Activated B cell treated with CpG ODN at 0.5 μM for 24 hours (primary cell): ENCODE measurements around the gene ORC1. TPM values are rescaled to one million over a fixed set of nuclear protein-coding genes. Genes with fewer than 3 reads are reported as not detected.

Source experiments
- ATAC-seq: fragments of 200-7000 bp; cut with Tn5 transposase; one replicate; pipeline ENCODE4 v1.10.0; 2021; ENCODE audit warnings: low read depth, mild to moderate bottlenecking, moderate library complexity
- CTCF ChIA-PET: fragments of 350-600 bp; sonication (Branson Sonifier 250); formaldehyde crosslinking; loops from one replicate; lab custom pipeline; 2021; ENCODE audit warnings: antibody characterized with exemption; lab: Charles Lee
- POLR2A ChIA-PET: fragments of 350-600 bp; sonication (Branson Sonifier 250); formaldehyde crosslinking; loops from one replicate; lab custom pipeline; 2021; ENCODE audit warnings: antibody characterized with exemption; lab: Charles Lee
- DNase-seq: peaks from one replicate; pipeline ENCODE4 v3.0.0; 2022
- H3K27ac Mint-ChIP-seq: one replicate; pipeline ENCODE4 v1.8.0; 2020; ENCODE audit warnings: mixed read lengths
- H3K27me3 Mint-ChIP-seq: one replicate; pipeline ENCODE4 v1.8.0; 2021; ENCODE audit warnings: mixed read lengths
- H3K36me3 Mint-ChIP-seq: one replicate; pipeline ENCODE4 v1.8.0; 2021; ENCODE audit warnings: low read depth, mixed read lengths
- H3K4me1 Mint-ChIP-seq: one replicate; pipeline ENCODE4 v1.8.0; 2021; ENCODE audit warnings: mixed read lengths
- H3K4me3 Mint-ChIP-seq: one replicate; pipeline ENCODE4 v1.8.0; 2020; ENCODE audit warnings: mild to moderate bottlenecking, mixed read lengths
- H3K9me3 Mint-ChIP-seq: one replicate; pipeline ENCODE4 v1.8.0; 2020; ENCODE audit warnings: mixed read lengths
- intact Hi-C: fragments of 100-400 bp; cut with micrococcal nuclease; formaldehyde crosslinking; loops from one replicate; pipeline ENCODE4 v1.15.1; 2024
- total RNA-seq: library from RNA; stranded (reverse); gene quantifications from 2 replicates; pipeline ENCODE4 v1.2.3, GENCODE V29; 2022
- TF ChIP-seq, protein P1 (sequence below): fragments of 200-600 bp; IDR thresholded peaks from one replicate; pipeline ENCODE4 v1.8.0; 2022; ENCODE audit warnings: antibody characterized with exemption, mild to moderate bottlenecking

ORC1 gene
- total RNA-seq, 1 donor from 2014 or later: 3.2 TPM

DNA sequence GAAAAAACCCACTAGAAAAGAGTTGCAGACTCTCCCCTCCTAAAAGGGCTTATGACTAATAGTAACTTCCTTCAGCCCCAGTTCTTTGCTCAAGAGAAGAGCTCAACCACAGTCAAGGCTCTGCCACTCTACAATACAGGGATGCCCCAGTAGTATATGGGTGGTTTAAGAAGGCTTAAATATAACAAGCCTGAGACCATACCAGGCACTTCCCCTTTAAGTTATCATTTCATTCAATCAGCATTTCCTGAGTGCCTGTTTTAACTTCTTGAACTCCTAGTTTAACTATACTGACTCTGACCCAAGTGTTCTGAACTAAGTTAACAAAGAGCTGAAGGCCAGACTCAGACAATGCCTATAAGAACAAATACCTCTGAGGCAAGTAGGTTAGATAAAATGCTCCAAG lies 20.0 kb upstream of the ORC1 start:
- ChIA-PET CTCF (no interaction called here), POLR2A (interaction anchor here (1.0 to 2.1 kb wide), 2 partner anchors 20 to 261 kb away, joined by 3 to 10 read pairs; partner anchors contain the start of genes ORC1 and PRPF38A)
- ATAC-seq: peak; percentile 73
- Mint-ChIP-seq H3K9me3 (no peaks in the 10 kb centered on the region), H3K27me3 (no peaks in the 10 kb centered on the region), H3K27ac (peak overlapping the region; percentile 66), H3K4me3 (no peak overlapping the region), H3K36me3 (peaks cover 69% of the 10 kb centered on the region), H3K4me1 (peaks cover 14% of the 10 kb centered on the region)
- intact Hi-C loops: loop anchor here (5.0 kb wide), 2 partner anchors 243 to 263 kb away; no protein-coding TSS in a partner anchor
- DNase-seq: no peak
- TF ChIP-seq, protein P1, sequence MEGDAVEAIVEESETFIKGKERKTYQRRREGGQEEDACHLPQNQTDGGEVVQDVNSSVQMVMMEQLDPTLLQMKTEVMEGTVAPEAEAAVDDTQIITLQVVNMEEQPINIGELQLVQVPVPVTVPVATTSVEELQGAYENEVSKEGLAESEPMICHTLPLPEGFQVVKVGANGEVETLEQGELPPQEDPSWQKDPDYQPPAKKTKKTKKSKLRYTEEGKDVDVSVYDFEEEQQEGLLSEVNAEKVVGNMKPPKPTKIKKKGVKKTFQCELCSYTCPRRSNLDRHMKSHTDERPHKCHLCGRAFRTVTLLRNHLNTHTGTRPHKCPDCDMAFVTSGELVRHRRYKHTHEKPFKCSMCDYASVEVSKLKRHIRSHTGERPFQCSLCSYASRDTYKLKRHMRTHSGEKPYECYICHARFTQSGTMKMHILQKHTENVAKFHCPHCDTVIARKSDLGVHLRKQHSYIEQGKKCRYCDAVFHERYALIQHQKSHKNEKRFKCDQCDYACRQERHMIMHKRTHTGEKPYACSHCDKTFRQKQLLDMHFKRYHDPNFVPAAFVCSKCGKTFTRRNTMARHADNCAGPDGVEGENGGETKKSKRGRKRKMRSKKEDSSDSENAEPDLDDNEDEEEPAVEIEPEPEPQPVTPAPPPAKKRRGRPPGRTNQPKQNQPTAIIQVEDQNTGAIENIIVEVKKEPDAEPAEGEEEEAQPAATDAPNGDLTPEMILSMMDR: no peak

DNA sequence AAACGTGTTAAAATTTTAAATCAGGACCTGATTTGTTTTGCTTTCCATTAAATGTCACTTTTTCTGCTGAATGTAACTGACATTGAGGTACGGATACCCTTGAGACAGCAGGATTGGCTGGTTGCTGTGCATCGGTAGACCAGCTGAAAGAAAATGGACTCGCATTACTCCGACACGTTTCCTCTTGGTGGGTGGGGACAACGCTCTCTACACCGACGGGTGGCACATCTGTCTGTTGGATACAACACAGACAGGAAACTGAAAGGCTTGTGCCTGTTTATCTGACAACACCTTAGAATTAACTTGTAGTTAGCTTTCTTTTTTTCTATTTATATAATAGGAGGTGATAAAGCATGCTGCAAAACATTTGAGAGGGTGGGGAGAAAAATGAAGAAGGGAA lies 19.5 kb upstream of the ORC1 start:
- H3K4me1 Mint-ChIP-seq: peaks cover 14% of the 10 kb centered on the region
- TF ChIP-seq, protein P1: no peak
- intact Hi-C loops: loop anchor here (5.0 kb wide), 2 partner anchors 244 to 264 kb away; no protein-coding TSS in a partner anchor
- H3K4me3 Mint-ChIP-seq: no peak overlapping the region
- peak overlapping the region; percentile 56 for H3K27ac Mint-ChIP-seq
- ATAC-seq: peak; percentile 62
- H3K9me3 Mint-ChIP-seq: no peaks in the 10 kb centered on the region
- DNase-seq: no peak
- ChIA-PET POLR2A (interaction anchor here (1.0 to 2.1 kb wide), 2 partner anchors 19 to 262 kb away, joined by 3 to 10 read pairs; partner anchors contain the start of genes ORC1 and PRPF38A), CTCF (no interaction called here)
- peaks cover 68% of the 10 kb centered on the region for H3K36me3 Mint-ChIP-seq
- H3K27me3 Mint-ChIP-seq: no peaks in the 10 kb centered on the region

DNA sequence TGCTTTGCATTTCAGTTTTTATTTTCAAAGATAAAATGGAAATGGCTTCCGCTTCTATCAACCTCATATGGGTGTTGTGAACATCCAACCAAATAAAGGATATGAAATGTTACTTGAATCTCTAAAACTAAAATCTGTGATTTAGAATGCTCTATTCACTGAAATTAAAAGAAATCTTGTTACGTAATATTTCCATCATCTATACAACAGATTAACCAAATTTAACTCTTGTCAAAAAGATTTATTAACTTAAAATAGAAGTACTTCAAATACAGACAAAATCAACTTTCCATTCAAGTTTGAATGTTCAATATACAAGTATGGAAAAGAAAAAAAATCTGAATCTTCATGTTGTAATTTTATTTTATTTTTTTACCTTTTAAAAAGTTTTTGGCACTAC lies 18.8 kb upstream of the ORC1 start:
- Mint-ChIP-seq H3K27me3 (no peaks in the 10 kb centered on the region), H3K4me3 (no peak overlapping the region), H3K27ac (no peak overlapping the region), H3K4me1 (peaks cover 14% of the 10 kb centered on the region), H3K9me3 (no peaks in the 10 kb centered on the region), H3K36me3 (peaks cover 70% of the 10 kb centered on the region)
- TF ChIP-seq, protein P1: no peak
- intact Hi-C loops: loop anchor here (5.0 kb wide), 2 partner anchors 244 to 264 kb away; no protein-coding TSS in a partner anchor
- CTCF ChIA-PET: no interaction called here
- POLR2A ChIA-PET: interaction anchor here (2.1 kb wide), 1 partner anchor 18 kb away, joined by 10 read pairs; the partner anchor contains the start of genes ORC1 and PRPF38A
- no peak for ATAC-seq
- no peak for DNase-seq

DNA sequence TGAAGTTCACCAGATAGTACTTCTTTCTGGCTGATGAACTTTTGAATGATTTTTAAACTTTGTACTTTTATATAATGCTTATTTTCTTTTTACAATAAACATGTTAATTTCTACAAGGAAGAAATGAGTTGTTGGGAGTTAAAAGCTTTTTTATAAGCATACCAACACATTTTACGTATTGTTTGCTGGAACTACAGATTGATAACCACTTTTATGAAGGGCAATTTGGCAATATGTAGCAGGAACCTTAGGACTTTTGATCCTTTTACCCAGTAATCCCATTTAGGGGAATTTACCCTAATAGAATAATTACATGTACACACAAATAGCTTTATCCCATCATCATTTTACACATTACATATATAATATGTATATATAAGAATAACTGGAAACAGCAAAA lies 16.5 kb upstream of the ORC1 start:
- Mint-ChIP-seq H3K27me3 (no peaks in the 10 kb centered on the region), H3K9me3 (no peaks in the 10 kb centered on the region), H3K4me3 (no peak overlapping the region), H3K27ac (no peak overlapping the region), H3K36me3 (peaks cover 79% of the 10 kb centered on the region), H3K4me1 (peaks cover 14% of the 10 kb centered on the region)
- POLR2A ChIA-PET: no interaction called here
- DNase-seq (no peak), ATAC-seq (no peak)
- TF ChIP-seq, protein P1: no peak
- intact Hi-C loops: loop anchor here (5.0 kb wide), 2 partner anchors 247 to 267 kb away; no protein-coding TSS in a partner anchor
- CTCF ChIA-PET: no interaction called here

DNA sequence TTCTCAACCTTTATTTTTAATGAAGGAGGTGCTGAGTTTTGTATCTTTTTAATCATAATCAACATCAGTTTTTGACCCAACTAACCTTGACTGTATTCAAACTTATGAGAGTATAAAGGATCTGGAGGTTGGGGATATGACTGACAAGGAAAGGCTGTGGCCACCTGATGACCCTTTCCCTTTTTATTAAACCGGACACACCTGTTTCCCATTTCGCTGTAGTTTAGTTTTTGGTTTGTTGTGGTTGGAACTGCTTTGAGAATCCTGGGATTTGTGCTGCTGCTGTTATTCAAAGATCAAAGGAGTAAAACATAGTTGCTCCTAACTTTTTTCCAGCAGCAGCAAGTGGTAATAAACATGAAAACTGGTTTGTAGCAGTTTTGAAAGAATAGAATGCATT lies 12.6 kb upstream of the ORC1 start:
- Mint-ChIP-seq H3K27me3 (no peaks in the 10 kb centered on the region), H3K9me3 (no peaks in the 10 kb centered on the region), H3K27ac (no peak overlapping the region), H3K4me1 (no peaks in the 10 kb centered on the region), H3K36me3 (peaks cover 82% of the 10 kb centered on the region), H3K4me3 (no peak overlapping the region)
- POLR2A ChIA-PET: interaction anchor here (1.0 kb wide), 1 partner anchor 136 kb away, joined by 11 read pairs; the partner anchor contains the start of gene TUT4
- TF ChIP-seq, protein P1: no peak
- DNase-seq (no peak), ATAC-seq (no peak)
- intact Hi-C loops: no loop called here
- CTCF ChIA-PET: no interaction called here
